Endothelial cell (in vitro differentiated cells): ENCODE results near the gene MNDA. TPM values are rescaled to one million over a fixed set of nuclear protein-coding genes. Genes with fewer than 3 reads are reported as not detected.

ENCODE experiments used
- DNase-seq: peaks from one replicate; pipeline ENCODE4 v3.0.0; 2021; ENCODE audit warnings: low spot score
- H3K27ac Mint-ChIP-seq: one replicate; pipeline ENCODE4 v1.8.0; 2021; ENCODE audit warnings: mixed read lengths, inconsistent platforms; ENCODE audit not compliant: unreplicated experiment
- H3K27me3 Mint-ChIP-seq: one replicate; pipeline ENCODE4 v1.8.0; 2021; ENCODE audit warnings: mild to moderate bottlenecking, moderate library complexity, mixed read lengths, inconsistent platforms; ENCODE audit not compliant: unreplicated experiment
- H3K36me3 Mint-ChIP-seq: one replicate; pipeline ENCODE4 v1.8.0; 2021; ENCODE audit warnings: mild to moderate bottlenecking, low read depth, mixed read lengths, inconsistent platforms; ENCODE audit not compliant: unreplicated experiment
- H3K4me1 Mint-ChIP-seq: one replicate; pipeline ENCODE4 v1.8.0; 2021; ENCODE audit warnings: mild to moderate bottlenecking, mixed read lengths, inconsistent platforms; ENCODE audit not compliant: unreplicated experiment
- H3K4me3 Mint-ChIP-seq: one replicate; pipeline ENCODE4 v1.8.0; 2021; ENCODE audit warnings: mild to moderate bottlenecking, mixed read lengths, inconsistent platforms; ENCODE audit not compliant: unreplicated experiment
- H3K9me3 Mint-ChIP-seq: one replicate; pipeline ENCODE4 v1.8.0; 2021; ENCODE audit warnings: mixed read lengths, inconsistent platforms; ENCODE audit not compliant: unreplicated experiment
- CTCF ChIP-seq: fragments of 200-600 bp; sonication (generic); IDR thresholded peaks from one replicate; pipeline ENCODE4 v1.5.0; 2021; ENCODE audit warnings: antibody characterized with exemption; ENCODE audit not compliant: unreplicated experiment
- long read RNA-seq: library from polyadenylated mRNA; unstranded; transcript quantifications from one replicate; pipeline ENCODE4 v2.0.0, GENCODE V29; 2020; ENCODE audit not compliant: unreplicated experiment
- total RNA-seq: library from RNA; stranded (reverse); fragmentation: NEBNext Ultra II Directional; extraction: Animal tissue kit (Norgen Biotek cat#: 25700); gene quantifications from one replicate; pipeline ENCODE4 v1.2.1, GENCODE V29; 2021; ENCODE audit not compliant: unreplicated experiment

MNDA gene
- not detected for total RNA-seq
- long read RNA-seq: 0 reads

DNA sequence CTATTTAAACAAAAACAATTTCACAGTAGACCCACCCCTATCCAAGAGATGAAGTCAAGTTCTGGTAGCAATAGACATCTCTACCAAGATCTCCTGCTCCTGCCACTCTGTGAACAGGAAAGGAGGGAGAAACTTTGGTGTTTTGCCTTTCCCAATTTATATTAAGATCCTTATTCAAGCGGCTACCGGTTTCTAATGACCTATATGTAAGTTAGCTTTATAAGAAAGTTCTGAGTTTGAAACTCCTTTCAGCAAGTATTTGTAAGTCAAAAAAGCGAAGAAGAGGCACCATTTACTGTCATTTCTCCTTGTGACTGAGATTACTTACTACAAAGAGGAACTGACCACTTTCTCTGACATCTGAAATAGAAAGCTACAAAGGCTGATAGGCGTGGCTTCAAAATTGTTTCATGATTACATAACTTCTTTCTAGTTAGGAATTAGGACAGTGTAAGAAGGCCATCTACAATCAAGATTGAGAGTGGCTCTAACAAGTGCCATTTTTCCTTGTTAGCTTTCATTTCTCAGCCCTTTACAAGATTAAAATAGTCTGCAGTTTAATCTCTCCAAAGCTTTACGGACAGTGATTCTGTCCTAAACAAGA, at the start of gene MNDA:
TSS of gene MNDA (plus strand) at position 448 of the 604 bp plus-strand sequence. CDS start 10,803 bp downstream, outside the sequence.
- TF ChIP-seq CTCF: no peak
- Mint-ChIP-seq H3K4me3 (no peak within 1 kb of the TSS), H3K27me3 (no peaks in the 10 kb centered on the region), H3K9me3 (peaks cover 5% of the 10 kb centered on the region), H3K27ac (no peak within 1 kb of the TSS), H3K4me1 (no peaks in the 10 kb centered on the region), H3K36me3 (peaks cover 7% of the 10 kb centered on the region)
- DNase-seq: no peak

DNA sequence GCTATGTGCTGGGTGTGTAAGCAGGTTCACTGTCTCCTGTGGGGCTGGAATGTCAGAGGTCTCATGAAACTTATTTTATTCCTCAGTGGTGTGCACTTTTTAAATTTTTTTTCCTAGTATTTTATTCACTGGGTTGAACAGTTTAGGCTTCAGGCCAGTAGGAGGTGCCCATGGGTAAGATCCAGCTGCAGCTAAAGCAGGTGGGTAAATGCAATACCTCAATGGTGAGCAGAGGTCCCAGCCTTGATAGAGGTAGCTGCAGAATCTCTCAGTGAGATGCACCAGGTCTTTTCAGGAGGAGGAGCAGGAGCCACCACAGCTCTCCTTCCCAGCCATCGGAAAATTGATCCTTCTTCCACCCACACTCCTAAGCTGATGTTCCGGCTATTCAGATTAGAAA, 37.5 kb upstream of the MNDA start:
- peaks cover 2% of the 10 kb centered on the region for H3K27me3 Mint-ChIP-seq
- TF ChIP-seq CTCF: peak; percentile 40
- DNase-seq: peak; percentile 24

DNA sequence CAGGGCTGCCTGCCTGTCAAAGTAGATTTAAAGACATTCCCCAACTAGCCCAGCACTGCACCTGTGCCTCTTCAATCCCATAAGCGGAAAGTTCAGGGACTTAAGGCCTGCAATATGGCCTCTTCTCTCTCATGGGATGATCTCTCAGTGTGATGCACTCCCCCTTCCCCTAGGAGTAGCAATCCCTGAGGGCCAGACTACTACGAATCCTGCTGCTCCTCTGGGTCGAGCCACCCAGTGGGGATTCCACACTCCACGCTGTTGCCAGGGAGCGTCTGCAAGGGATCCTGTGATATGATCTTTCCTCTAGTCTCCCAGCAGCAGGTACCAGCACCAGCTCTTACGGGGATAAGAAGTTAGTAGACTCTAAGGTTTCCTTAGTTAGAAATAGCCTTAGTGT, 36.9 kb upstream of the MNDA start:
- no peak overlapping the region for H3K4me3 Mint-ChIP-seq
- H3K36me3 Mint-ChIP-seq: no peaks in the 10 kb centered on the region
- DNase-seq: no peak

More for the DNA sequence above, 37.5 kb upstream of the MNDA start:
- Mint-ChIP-seq H3K9me3 (no peaks in the 10 kb centered on the region), H3K4me1 (no peaks in the 10 kb centered on the region), H3K4me3 (no peak overlapping the region), H3K27ac (no peak overlapping the region), H3K36me3 (no peaks in the 10 kb centered on the region)

DNA sequence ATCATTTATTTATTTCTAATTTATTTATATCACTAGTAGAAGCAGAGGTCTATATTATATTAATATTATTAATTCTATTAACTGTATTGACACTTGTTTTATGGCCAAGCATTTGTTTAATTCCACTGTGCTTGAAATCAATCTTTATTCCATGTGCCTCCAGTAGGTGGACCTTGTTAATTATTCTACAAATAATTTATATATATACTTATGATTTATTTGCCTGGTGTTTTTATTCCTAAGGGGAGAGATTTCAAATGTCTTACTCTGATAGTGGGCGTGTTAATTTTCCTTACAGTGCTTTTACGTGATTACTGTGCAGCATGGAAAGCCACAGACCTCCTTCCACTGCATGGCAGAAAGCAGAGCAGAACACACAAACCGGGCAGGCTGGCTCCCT, 32.6 kb upstream of the MNDA start:
- Mint-ChIP-seq H3K4me3 (no peak overlapping the region), H3K4me1 (no peaks in the 10 kb centered on the region), H3K27ac (no peak overlapping the region), H3K36me3 (no peaks in the 10 kb centered on the region), H3K9me3 (no peaks in the 10 kb centered on the region), H3K27me3 (peaks cover 4% of the 10 kb centered on the region)
- peak; percentile 50 for TF ChIP-seq CTCF
- no peak for DNase-seq

More for the DNA sequence above, 36.9 kb upstream of the MNDA start:
- peaks cover 2% of the 10 kb centered on the region for H3K27me3 Mint-ChIP-seq
- H3K27ac Mint-ChIP-seq: no peak overlapping the region
- H3K9me3 Mint-ChIP-seq: no peaks in the 10 kb centered on the region
- no peak for TF ChIP-seq CTCF
- H3K4me1 Mint-ChIP-seq: no peaks in the 10 kb centered on the region

DNA sequence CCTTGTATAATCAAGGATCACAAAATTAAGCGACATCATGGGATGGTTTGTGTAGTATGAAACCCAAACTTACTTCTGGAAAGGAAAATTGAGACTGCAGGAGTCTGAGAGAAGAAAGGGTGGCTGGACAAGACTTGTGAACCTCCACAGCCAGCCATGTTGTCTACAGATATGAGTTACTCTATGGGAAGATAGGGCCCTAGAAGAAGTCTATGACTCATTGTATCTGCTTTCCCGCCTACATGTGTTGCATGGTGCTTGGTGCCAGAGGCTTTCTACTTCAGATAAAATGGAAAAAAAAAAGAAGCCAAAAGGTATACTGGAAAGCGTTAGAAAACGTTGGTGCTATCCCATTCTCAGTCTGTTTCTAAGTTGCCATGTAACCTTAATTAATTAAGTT, 31.5 kb upstream of the MNDA start:
- H3K27ac Mint-ChIP-seq: no peak overlapping the region
- H3K36me3 Mint-ChIP-seq: no peaks in the 10 kb centered on the region
- H3K4me3 Mint-ChIP-seq: no peak overlapping the region
- no peaks in the 10 kb centered on the region for H3K4me1 Mint-ChIP-seq
- peaks cover 4% of the 10 kb centered on the region for H3K27me3 Mint-ChIP-seq
- H3K9me3 Mint-ChIP-seq: no peaks in the 10 kb centered on the region
- no peak for DNase-seq
- no peak for TF ChIP-seq CTCF
